WTC11 (cell line): ENCODE measurements around the gene ITIH5. TPM values are rescaled to one million over a fixed set of nuclear protein-coding genes. Genes with fewer than 3 reads are reported as not detected.

Experiments
- ATAC-seq: fragments of 200-7000 bp; cut with Tn5 transposase; 2 replicates; pipeline ENCODE4 v1.10.0; 2021; ENCODE audit warnings: mild to moderate bottlenecking, moderate library complexity
- CTCF ChIA-PET: fragments of 300-600 bp; sonication (Branson Sonifier 250); formaldehyde crosslinking; loops from one replicate; lab custom pipeline; 2021; ENCODE audit warnings: antibody characterized with exemption; lab: Charles Lee
- POLR2A ChIA-PET: fragments of 350-600 bp; sonication (Branson Sonifier 250); formaldehyde crosslinking; loops from one replicate; lab custom pipeline; 2021; ENCODE audit warnings: antibody characterized with exemption; lab: Charles Lee
- DNase-seq: peaks from one replicate; pipeline ENCODE4 v3.0.0; 2021; ENCODE audit warnings: low spot score
- H3K27ac Mint-ChIP-seq: 2 replicates; pipeline ENCODE4 v1.8.0; 2021; ENCODE audit warnings: mixed read lengths
- H3K27me3 Mint-ChIP-seq: 2 replicates; pipeline ENCODE4 v1.8.0; 2021; ENCODE audit warnings: low read depth, mild to moderate bottlenecking, moderate library complexity, mixed read lengths
- H3K36me3 Mint-ChIP-seq: 2 replicates; pipeline ENCODE4 v1.8.0; 2021; ENCODE audit warnings: mixed read lengths
- H3K4me1 Mint-ChIP-seq: 2 replicates; pipeline ENCODE4 v1.8.0; 2022; ENCODE audit warnings: mixed read lengths
- H3K4me3 Mint-ChIP-seq: 2 replicates; pipeline ENCODE4 v1.8.0; 2021; ENCODE audit warnings: mild to moderate bottlenecking, moderate library complexity, mixed read lengths
- H3K9me3 Mint-ChIP-seq: 2 replicates; pipeline ENCODE4 v1.8.0; 2021; ENCODE audit warnings: mixed read lengths
- AFF4 ChIP-seq: sonication (generic); formaldehyde crosslinking; IDR thresholded peaks from 2 replicates; pipeline ENCODE4 v1.8.1; 2023; ENCODE audit warnings: mild to moderate bottlenecking, missing genetic modification reagents, borderline replicate concordance
- ETV6 ChIP-seq: sonication (generic); formaldehyde crosslinking; IDR thresholded peaks from 2 replicates; pipeline ENCODE4 v1.8.1; 2022; ENCODE audit warnings: mild to moderate bottlenecking, missing genetic modification reagents
- FOXJ3 ChIP-seq: sonication (generic); formaldehyde crosslinking; IDR thresholded peaks from 2 replicates; pipeline ENCODE4 v1.9.0; 2021; ENCODE audit warnings: missing genetic modification reagents, mild to moderate bottlenecking, borderline replicate concordance
- FOXP4 ChIP-seq: sonication (generic); formaldehyde crosslinking; IDR thresholded peaks from 2 replicates; pipeline ENCODE4 v1.8.0; 2022; ENCODE audit warnings: mild to moderate bottlenecking, missing genetic modification reagents
- JAZF1 ChIP-seq: fragments of 250-450 bp; sonication (Bioruptor Pico); IDR thresholded peaks from 2 replicates; pipeline ENCODE4 v1.9.0; 2021; ENCODE audit warnings: moderate library complexity, mild to moderate bottlenecking, inconsistent platforms
- KAT7 ChIP-seq: sonication (generic); formaldehyde crosslinking; IDR thresholded peaks from 2 replicates; pipeline ENCODE4 v1.8.1; 2023; ENCODE audit warnings: missing genetic modification reagents, mild to moderate bottlenecking, borderline replicate concordance
- NFYB ChIP-seq: sonication (generic); formaldehyde crosslinking; conservative IDR thresholded peaks from 2 replicates; pipeline ENCODE4 v1.8.0; 2022; ENCODE audit warnings: low read depth, missing genetic modification reagents
- STAT6 ChIP-seq: sonication (generic); formaldehyde crosslinking; conservative IDR thresholded peaks from 2 replicates; pipeline ENCODE4 v1.8.1; 2023; ENCODE audit warnings: mild to moderate bottlenecking, low read depth, missing genetic modification reagents, moderate library complexity
- ZMAT4 ChIP-seq: fragments of 250-450 bp; sonication (Bioruptor Pico); IDR thresholded peaks from 2 replicates; pipeline ENCODE4 v1.9.0; 2021; ENCODE audit warnings: mild to moderate bottlenecking
- ZNF263 ChIP-seq: sonication (generic); formaldehyde crosslinking; IDR thresholded peaks from 2 replicates; pipeline ENCODE4 v1.8.1; 2022; ENCODE audit warnings: low read depth, mild to moderate bottlenecking, moderate library complexity, missing genetic modification reagents
- ZNF396 ChIP-seq: fragments of 250-450 bp; sonication (Bioruptor Pico); IDR thresholded peaks from 2 replicates; pipeline ENCODE4 v1.8.0; 2021; ENCODE audit warnings: mild to moderate bottlenecking, moderate library complexity, borderline replicate concordance
- ZNF423 ChIP-seq: fragments of 250-450 bp; sonication (Bioruptor Pico); IDR thresholded peaks from 2 replicates; pipeline ENCODE4 v2.1.2; 2022; ENCODE audit warnings: mild to moderate bottlenecking, moderate library complexity
- ZSCAN18 ChIP-seq: fragments of 250-450 bp; sonication (Bioruptor Pico); IDR thresholded peaks from 2 replicates; pipeline ENCODE4 v2.1.2; 2022; ENCODE audit warnings: mild to moderate bottlenecking, moderate library complexity
- total RNA-seq: library from RNA; stranded (reverse); gene quantifications from 3 replicates; pipeline ENCODE4 v1.2.3, GENCODE V29; 2021

ITIH5 gene
- total RNA-seq, 1 experiment from 2014 or later = 3.1 TPM

GRCh38 chr10:7590271-7590670, 76.5 kb downstream of the ITIH5 start (continued):
- TF ChIP-seq AFF4 (CRISPR knock-in tag) (no peak), ZSCAN18 (CRISPR knock-in tag) (no peak), JAZF1 (no peak), ZNF396 (CRISPR knock-in tag) (no peak), ZNF423 (no peak)

- ATAC-seq = no peak
- CTCF ChIA-PET = no interaction called here
Observed at GRCh38 chr10:7589748-7590147, 77.0 kb downstream of the ITIH5 start.

GRCh38 chr10:7587865-7588188, 78.9 kb downstream of the ITIH5 start:
- H3K36me3 Mint-ChIP-seq = no peaks in the 10 kb centered on the region
- CTCF ChIA-PET = interaction anchor here (0.8 kb wide), 1 partner anchor 58 kb away, joined by 4 read pairs; no protein-coding TSS in a partner anchor
- no peak overlapping the region for H3K27ac Mint-ChIP-seq
- H3K4me1 Mint-ChIP-seq = no peaks in the 10 kb centered on the region
- no peaks in the 10 kb centered on the region for H3K9me3 Mint-ChIP-seq
- DNase-seq (no peak), ATAC-seq (no peak)
- no peak overlapping the region for H3K4me3 Mint-ChIP-seq
- no peaks in the 10 kb centered on the region for H3K27me3 Mint-ChIP-seq
- POLR2A ChIA-PET = no interaction called here
- TF ChIP-seq ZMAT4 (CRISPR knock-in tag) = no peak
- TF ChIP-seq FOXJ3 (CRISPR knock-in tag) = no peak
- no peak for TF ChIP-seq ZSCAN18 (CRISPR knock-in tag)
- no peak for TF ChIP-seq ZNF423
- no peak for TF ChIP-seq NFYB
- TF ChIP-seq ETV6 = no peak

More at GRCh38 chr10:7589748-7590147, 77.0 kb downstream of the ITIH5 start:
- Mint-ChIP-seq H3K36me3 (no peaks in the 10 kb centered on the region), H3K4me1 (no peaks in the 10 kb centered on the region), H3K27ac (no peak overlapping the region)
- TF ChIP-seq FOXP4 = no peak
- no peak for TF ChIP-seq ZNF263 (CRISPR knock-in tag)
- no peak for TF ChIP-seq KAT7 (CRISPR knock-in tag)
- no peak for TF ChIP-seq STAT6
- TF ChIP-seq, all 79 proteins: peak for 0
- DNase-seq = no peak
- POLR2A ChIA-PET = no interaction called here
- Mint-ChIP-seq H3K27me3 (no peaks in the 10 kb centered on the region), H3K4me3 (no peak overlapping the region), H3K9me3 (no peaks in the 10 kb centered on the region)
